ENCODE results near the gene CORO6. TPM values are rescaled to one million over a fixed set of nuclear protein-coding genes. Genes with fewer than 3 reads are reported as not detected.

The CORO6 gene
- total and polyA plus RNA-seq, 2 of the 13 experiments (the other 11 are each of a cell fraction or from before 2014, with no cell fraction given) = 0.42 to 0.82 TPM

DNA sequence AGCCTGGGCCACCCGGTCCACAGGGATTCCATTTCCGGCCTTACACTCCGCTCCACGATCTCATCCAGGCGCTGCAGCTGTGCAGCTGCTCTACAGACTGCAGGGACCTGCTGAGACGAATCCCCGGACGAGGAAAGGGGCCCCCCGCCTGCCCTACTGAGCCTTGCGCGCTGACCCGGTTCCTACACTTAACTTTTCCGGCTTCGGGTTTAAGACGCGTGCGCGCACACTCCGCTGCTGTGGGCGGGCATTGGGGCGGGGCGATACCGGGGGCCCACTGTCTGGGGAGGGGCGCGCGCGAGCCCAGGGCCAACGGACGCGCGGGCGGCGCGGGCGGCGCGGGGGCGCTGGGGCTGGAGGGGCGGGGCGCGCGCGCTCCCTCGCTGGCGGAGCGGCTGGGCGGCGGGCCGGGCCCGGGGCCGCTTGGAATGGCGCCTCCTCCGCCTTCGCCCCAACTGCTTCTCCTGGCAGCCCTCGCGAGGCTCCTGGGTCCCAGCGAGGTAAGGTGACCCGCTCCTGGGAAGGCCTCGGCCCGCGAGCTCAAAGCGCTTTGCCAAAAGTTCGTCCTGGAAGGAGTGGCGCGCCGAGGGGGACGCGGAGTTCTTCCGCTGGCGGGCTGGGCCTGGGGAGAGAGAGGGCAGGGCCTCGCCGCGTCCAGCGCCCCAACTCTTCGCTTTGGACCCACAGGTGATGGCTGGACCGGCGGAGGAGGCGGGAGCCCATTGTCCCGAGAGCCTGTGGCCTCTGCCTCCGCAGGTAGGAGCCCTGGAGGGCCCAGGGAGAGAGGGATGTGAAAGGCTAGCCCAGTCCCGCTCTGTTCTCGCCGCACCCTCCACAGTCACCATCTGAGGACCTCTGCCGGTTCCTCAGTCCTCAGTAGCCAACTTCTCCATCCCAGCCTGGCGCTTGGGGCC lies 54.1 kb downstream of the CORO6 start, which contains the start of gene TP53I13:
Gene TP53I13, plus strand, starts transcription at position 371 of the 914 bp plus-strand sequence. Its CDS starts 58 bp downstream, at position 429.
- DNase-seq (ENCODE audit: low spot score) (peak; percentile 51), FAIRE-seq (no peak), ATAC-seq (peak; percentile 25)
- 5% methylated on average over 9 of the region's 85 CpGs for WGBS (ENCODE audit: low lambda C conversion rate)
- peaks cover 29% of the 10 kb centered on the region for H3K4me1 ChIP-seq (ENCODE audit: insufficient read depth, low read length)
- peak within 1 kb of the TSS; percentile 62 for H2AFZ ChIP-seq (ENCODE audit: low read length)
- peak within 1 kb of the TSS; percentile 85 for H3K4me2 ChIP-seq (ENCODE audit: low read depth, low read length)
- 0 out of 2 replicates have a peak, but pooled peaks cover 3% of the 10 kb centered on the region for H4K20me1 ChIP-seq (ENCODE audit: insufficient read depth, low read length)
- in situ Hi-C loops (cut with HindIII; ENCODE audit: extremely low pct_ligation_motif_present, low pct_unique_long_range_greater_than_20kb) = no loop called here
- peak within 1 kb of the TSS; percentile 79 for H3K9ac ChIP-seq (ENCODE audit: insufficient read depth, low read depth, low read length)
- intact Hi-C loops (cut with micrococcal nuclease; ENCODE audit: unreplicated experiment) = loop anchor here (10.0 kb wide), 1 partner anchor 274 kb away; the partner anchor contains the start of gene NUFIP2
- no peaks in the 10 kb centered on the region for H3K9me3 ChIP-seq (ENCODE audit: low read length)
- ChIA-PET CTCF (ENCODE audit: low intra/inter-chr PET ratio, low total read pairs) (interaction anchor here (1.3 kb wide), 1 partner anchor 12 kb away, joined by 3 read pairs; no protein-coding TSS in a partner anchor), POLR2A (interaction anchor here (0.8 to 3.1 kb wide), 7 partner anchors 9 to 275 kb away, joined by 3 to 24 read pairs (median 6); partner anchors contain the start of genes NUFIP2 and TAOK1)
- no peaks in the 10 kb centered on the region for H3K27me3 ChIP-seq (ENCODE audit: control insufficient read depth in 1 of 2, insufficient read depth in 2 of 2, low read length in 2 of 2)
- no peaks in the 10 kb centered on the region for H3K79me2 ChIP-seq (ENCODE audit: insufficient read depth, low read length)
- H3K4me3 ChIP-seq (replicated peaks in 1 of 3; ENCODE audit: insufficient read depth in 1 of 3, low read depth in 2 of 3, low read length in 3 of 3) = peak within 1 kb of the TSS; percentile 72 to 94 (median 84)
- H3K36me3 ChIP-seq (replicated peaks in 1 of 2; ENCODE audit: control insufficient read depth in 1 of 2, insufficient read depth in 2 of 2, low read length in 2 of 2) = no peaks in the 10 kb centered on the region; a peak in 1 of 5 replicates
- BruUV-seq (replicated peaks) = TSS peak; percentile 53
- H3K27ac ChIP-seq (ENCODE audit: extremely low read length, insufficient read depth, low read length) = peak within 1 kb of the TSS; percentile 86
- TF ChIP-seq ZNF616 (CRISPR knock-in tag; IDR thresholded peaks at IDR 0.05; ENCODE audit: low read depth) (no peak), KDM5B (CRISPR knock-in tag; IDR thresholded peaks at IDR 0.05; ENCODE audit: borderline replicate concordance) (peak; percentile 69; the same call in 1 of the 2 replicates), XBP1 (CRISPR knock-in tag; IDR thresholded peaks at IDR 0.05) (no peak), ZNF737 (CRISPR knock-in tag; IDR thresholded peaks at IDR 0.05; ENCODE audit: borderline replicate concordance) (no peak), ZBTB3 (CRISPR knock-in tag; IDR thresholded peaks at IDR 0.05; ENCODE audit: borderline replicate concordance, low read depth) (no peak), MED13 (CRISPR knock-in tag; IDR thresholded peaks at IDR 0.05) (0 out of 2 replicates have a peak, but pooled peaks have one; percentile 65), HOXD1 (CRISPR knock-in tag; IDR thresholded peaks at IDR 0.05) (no peak), ZNF652 (CRISPR knock-in tag; IDR thresholded peaks at IDR 0.05; ENCODE audit: borderline replicate concordance, low read depth) (no peak), ZNF674 (CRISPR knock-in tag; IDR thresholded peaks at IDR 0.05; ENCODE audit: low read depth) (no peak), PCBP1 (IDR thresholded peaks at IDR 0.05; ENCODE audit: borderline replicate concordance, low read depth, low read length) (no peak), ZC3H4 (CRISPR knock-in tag; IDR thresholded peaks at IDR 0.05; ENCODE audit: borderline replicate concordance) (no peak), ZNF331 (CRISPR knock-in tag; IDR thresholded peaks at IDR 0.05) (peak; percentile 22; the same call in 1 of the 2 replicates), MED1 (CRISPR knock-in tag; IDR thresholded peaks at IDR 0.05) (peak; percentile 31; the same call in 1 of the 2 replicates)
- TF ChIP-seq, protein P1, sequence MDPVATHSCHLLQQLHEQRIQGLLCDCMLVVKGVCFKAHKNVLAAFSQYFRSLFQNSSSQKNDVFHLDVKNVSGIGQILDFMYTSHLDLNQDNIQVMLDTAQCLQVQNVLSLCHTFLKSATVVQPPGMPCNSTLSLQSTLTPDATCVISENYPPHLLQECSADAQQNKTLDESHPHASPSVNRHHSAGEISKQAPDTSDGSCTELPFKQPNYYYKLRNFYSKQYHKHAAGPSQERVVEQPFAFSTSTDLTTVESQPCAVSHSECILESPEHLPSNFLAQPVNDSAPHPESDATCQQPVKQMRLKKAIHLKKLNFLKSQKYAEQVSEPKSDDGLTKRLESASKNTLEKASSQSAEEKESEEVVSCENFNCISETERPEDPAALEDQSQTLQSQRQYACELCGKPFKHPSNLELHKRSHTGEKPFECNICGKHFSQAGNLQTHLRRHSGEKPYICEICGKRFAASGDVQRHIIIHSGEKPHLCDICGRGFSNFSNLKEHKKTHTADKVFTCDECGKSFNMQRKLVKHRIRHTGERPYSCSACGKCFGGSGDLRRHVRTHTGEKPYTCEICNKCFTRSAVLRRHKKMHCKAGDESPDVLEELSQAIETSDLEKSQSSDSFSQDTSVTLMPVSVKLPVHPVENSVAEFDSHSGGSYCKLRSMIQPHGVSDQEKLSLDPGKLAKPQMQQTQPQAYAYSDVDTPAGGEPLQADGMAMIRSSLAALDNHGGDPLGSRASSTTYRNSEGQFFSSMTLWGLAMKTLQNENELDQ (CRISPR knock-in tag; IDR thresholded peaks at IDR 0.05; ENCODE audit: borderline replicate concordance) = no peak
- TF ChIP-seq, protein P2, sequence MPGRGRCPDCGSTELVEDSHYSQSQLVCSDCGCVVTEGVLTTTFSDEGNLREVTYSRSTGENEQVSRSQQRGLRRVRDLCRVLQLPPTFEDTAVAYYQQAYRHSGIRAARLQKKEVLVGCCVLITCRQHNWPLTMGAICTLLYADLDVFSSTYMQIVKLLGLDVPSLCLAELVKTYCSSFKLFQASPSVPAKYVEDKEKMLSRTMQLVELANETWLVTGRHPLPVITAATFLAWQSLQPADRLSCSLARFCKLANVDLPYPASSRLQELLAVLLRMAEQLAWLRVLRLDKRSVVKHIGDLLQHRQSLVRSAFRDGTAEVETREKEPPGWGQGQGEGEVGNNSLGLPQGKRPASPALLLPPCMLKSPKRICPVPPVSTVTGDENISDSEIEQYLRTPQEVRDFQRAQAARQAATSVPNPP (CRISPR knock-in tag; IDR thresholded peaks at IDR 0.05) = no peak
- TF ChIP-seq, protein P3, sequence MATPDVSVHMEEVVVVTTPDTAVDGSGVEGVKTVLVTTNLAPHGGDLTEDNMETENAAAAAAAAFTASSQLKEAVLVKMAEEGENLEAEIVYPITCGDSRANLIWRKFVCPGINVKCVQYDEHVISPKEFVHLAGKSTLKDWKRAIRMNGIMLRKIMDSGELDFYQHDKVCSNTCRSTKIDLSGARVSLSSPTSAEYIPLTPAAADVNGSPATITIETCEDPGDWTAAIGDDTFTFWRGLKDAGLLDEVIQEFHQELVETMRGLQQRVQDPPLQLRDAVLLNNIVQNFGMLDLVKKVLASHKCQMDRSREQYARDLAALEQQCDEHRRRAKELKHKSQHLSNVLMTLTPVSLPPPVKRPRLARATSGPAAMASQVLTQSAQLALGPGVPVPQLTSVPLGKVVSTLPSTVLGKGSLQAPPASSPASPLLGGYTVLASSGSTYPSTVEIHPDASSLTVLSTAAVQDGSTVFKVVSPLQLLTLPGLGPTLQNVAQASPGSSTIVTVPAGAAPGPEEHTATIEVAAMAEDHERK (CRISPR knock-in tag; IDR thresholded peaks at IDR 0.05; ENCODE audit: low read depth) = no peak
- TF ChIP-seq, protein P4, sequence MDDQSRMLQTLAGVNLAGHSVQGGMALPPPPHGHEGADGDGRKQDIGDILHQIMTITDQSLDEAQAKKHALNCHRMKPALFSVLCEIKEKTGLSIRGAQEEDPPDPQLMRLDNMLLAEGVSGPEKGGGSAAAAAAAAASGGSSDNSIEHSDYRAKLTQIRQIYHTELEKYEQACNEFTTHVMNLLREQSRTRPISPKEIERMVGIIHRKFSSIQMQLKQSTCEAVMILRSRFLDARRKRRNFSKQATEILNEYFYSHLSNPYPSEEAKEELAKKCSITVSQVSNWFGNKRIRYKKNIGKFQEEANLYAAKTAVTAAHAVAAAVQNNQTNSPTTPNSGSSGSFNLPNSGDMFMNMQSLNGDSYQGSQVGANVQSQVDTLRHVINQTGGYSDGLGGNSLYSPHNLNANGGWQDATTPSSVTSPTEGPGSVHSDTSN (CRISPR knock-in tag; IDR thresholded peaks at IDR 0.05; ENCODE audit: borderline replicate concordance) = no peak
